HK-2 (cell line): ENCODE measurements around the gene NBPF26.
"Not testable (repeated sequence)": the region's sequence is repeated elsewhere in the genome, so short reads cannot be mapped to it uniquely, and the experiment has no call there.

Source experiments
- DNase-seq: peaks from one replicate; pipeline ENCODE4 v3.0.0-alpha.2; 2018; ENCODE audit not compliant: unreplicated experiment

The NBPF26 gene

DNA sequence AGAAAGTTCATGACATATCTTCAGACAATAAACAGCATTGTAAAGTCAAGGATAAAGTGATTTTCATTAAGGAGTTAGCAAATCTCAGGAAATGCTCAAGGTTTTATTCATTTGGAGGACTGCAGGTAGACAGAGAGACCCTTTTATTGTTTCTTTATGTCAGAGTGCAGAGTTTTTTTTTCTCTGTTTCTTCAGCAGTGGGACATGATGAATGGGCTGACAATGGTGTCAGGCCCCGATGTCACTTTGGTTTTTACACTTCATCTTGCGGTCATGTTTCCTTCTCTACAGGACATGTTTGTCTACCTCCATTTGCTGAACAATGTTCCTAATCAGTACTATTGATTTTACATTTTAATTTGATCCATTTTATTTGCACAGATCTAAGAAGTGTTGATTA is 134.4 kb downstream of the NBPF26 start:
- not testable (repeated sequence) for DNase-seq

DNA sequence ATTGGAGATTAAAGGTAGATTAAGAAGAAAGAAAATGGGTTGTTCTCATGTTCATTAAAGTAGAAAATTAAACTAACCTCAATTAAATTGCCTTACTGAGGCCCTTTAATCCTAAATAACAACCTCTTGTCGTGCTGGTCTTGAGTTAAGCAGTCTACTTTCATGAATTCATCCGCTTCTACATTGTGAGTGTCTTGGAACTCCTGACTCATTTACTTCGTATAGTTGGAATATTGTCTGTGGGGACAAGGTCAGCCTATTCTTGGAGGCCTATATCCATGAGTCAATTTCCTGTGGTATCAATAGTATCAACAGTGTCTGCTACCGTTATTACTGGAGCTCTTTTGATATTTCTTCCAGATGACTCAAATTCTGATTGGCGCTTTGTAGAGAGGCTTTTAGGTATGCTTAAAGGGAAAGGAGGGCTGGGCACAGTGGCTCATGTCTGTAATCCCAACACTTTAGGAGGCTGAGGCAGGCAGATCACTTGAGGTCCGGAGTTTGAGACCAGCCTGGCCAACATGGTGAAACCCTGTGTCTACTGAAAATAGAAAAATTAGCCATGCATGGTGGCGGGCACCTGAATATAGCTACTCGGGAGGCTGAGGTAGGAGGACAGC is 136.0 kb downstream of the NBPF26 start:
- not testable (repeated sequence) for DNase-seq

DNA sequence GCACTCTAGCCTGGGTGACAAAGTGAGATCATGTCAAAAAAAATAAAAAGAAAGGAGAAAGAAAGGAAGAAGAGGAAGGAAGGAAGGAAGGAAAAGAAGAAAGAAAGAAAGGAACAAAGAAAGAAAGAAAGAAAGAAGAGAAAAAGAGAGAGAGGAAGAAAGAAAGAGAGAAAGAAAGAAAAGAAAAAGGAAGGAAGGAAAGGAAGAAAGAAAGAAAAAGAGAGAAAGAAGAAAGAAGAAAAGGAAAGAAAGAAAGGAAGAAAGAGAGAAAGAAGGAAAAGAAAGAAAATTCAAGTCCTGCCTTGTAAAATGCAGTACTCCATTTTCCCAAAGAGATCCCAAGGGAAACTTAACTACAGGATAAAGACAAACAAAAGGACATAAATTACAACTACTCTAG is 154.5 kb downstream of the NBPF26 start:
- DNase-seq, result not testable (repeated sequence)

DNA sequence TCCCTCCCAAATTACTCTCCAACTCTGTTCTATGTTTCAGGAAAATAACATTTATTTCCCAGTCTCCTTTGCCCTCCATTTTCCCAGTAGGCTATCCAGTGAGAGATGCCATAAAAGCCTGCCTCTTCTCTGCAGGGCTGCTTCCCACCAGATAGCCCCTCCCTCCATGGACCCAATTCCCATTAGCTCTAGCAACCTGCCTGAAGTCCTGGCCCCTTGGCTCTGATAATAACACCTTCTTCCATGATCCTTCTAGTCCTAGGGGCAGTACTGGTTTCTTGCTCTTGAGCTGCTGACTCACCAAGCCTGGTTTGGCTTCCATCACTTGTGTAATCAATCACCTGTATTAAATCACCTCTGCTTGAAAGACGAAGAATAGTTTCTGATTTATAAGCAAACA is 156.3 kb downstream of the NBPF26 start:
- not testable (repeated sequence) for DNase-seq

DNA sequence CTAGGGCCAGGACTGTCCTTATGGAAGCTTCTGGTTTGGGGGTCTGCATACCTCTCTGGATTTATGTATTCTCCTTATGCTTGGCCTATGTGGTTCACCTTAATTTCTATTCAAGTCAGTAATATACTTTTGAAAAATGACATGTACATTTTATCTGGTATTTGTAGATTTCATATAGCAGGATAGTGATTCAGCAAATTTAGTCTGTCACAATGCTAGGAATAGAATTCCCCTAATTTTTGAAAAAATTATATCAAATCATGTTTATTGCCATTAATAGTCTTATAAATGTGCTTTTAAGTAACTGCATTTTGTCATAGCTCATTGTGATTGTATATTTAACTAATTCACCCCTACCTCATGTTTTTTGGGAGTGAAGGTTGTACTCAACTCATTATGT is 158.2 kb downstream of the NBPF26 start:
- not testable (repeated sequence) for DNase-seq
